D721Med (cell line): ENCODE data around the gene DLX1.
"Not testable (repeated sequence)": the region's sequence is repeated elsewhere in the genome, so short reads cannot be mapped to it uniquely, and the experiment has no call there.

ENCODE experiments used
- DNase-seq: peaks from one replicate; pipeline ENCODE4 v3.0.0; 2011; ENCODE audit warnings: low spot score; ENCODE audit not compliant: insufficient read length
- FAIRE-seq: peaks from 2 replicates; lab custom pipeline; 2011; peaks lifted over from hg19 to GRCh38; lab: Jason Lieb, UNC
- TF ChIP-seq, protein P1 (sequence below): IDR thresholded peaks from 2 replicates; pipeline ENCODE4 v1.5.1; 2012; ENCODE audit warnings: mild to moderate bottlenecking, control low read depth; ENCODE audit not compliant: insufficient read depth; ENCODE audit errors: missing control alignments

Gene DLX1

DNA sequence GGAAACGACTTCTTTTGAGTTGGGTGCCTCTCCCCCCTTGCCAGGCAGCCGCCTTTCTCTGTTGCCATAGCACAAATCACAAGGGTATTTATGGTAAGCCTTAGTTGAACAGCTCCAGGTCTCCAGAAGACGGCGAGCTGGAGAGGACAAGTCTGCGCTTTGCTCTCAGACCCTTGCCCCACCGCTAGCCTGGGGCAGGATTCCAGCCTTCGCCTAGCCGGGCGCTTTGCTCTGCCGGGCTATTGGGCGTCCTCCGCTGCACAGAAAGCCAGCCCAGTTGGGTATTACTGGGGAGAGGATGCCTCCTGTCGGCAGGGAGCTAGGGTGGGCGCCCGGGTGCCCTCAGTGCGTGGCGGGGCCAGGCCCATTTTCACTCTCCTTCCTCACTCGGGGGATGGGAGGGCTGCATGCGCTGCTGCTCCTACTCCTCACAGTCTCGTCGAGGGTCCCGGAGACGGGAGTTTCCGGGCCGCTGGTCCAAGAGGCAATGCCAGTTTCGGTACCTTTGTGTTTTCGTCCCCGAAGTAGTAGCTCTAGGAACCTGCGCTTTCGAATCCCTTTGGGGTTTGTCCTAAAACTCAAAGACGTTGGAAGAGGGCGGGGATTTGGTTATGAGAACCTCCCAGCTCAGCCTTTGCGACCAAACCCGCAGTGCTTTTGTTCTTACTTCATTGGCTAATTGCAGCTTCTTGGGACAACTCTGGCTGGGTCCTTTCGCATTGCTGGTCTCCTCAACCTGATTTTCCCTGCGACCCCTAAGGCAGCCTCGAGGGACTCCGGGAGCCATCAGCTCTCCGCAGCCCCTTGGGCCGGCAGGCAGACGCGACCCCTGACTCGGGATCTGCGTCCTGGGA is 21.0 kb downstream of the DLX1 start:
- TF ChIP-seq, protein P1, sequence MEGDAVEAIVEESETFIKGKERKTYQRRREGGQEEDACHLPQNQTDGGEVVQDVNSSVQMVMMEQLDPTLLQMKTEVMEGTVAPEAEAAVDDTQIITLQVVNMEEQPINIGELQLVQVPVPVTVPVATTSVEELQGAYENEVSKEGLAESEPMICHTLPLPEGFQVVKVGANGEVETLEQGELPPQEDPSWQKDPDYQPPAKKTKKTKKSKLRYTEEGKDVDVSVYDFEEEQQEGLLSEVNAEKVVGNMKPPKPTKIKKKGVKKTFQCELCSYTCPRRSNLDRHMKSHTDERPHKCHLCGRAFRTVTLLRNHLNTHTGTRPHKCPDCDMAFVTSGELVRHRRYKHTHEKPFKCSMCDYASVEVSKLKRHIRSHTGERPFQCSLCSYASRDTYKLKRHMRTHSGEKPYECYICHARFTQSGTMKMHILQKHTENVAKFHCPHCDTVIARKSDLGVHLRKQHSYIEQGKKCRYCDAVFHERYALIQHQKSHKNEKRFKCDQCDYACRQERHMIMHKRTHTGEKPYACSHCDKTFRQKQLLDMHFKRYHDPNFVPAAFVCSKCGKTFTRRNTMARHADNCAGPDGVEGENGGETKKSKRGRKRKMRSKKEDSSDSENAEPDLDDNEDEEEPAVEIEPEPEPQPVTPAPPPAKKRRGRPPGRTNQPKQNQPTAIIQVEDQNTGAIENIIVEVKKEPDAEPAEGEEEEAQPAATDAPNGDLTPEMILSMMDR, result no peak
- FAIRE-seq, result no peak
- no peak for DNase-seq

DNA sequence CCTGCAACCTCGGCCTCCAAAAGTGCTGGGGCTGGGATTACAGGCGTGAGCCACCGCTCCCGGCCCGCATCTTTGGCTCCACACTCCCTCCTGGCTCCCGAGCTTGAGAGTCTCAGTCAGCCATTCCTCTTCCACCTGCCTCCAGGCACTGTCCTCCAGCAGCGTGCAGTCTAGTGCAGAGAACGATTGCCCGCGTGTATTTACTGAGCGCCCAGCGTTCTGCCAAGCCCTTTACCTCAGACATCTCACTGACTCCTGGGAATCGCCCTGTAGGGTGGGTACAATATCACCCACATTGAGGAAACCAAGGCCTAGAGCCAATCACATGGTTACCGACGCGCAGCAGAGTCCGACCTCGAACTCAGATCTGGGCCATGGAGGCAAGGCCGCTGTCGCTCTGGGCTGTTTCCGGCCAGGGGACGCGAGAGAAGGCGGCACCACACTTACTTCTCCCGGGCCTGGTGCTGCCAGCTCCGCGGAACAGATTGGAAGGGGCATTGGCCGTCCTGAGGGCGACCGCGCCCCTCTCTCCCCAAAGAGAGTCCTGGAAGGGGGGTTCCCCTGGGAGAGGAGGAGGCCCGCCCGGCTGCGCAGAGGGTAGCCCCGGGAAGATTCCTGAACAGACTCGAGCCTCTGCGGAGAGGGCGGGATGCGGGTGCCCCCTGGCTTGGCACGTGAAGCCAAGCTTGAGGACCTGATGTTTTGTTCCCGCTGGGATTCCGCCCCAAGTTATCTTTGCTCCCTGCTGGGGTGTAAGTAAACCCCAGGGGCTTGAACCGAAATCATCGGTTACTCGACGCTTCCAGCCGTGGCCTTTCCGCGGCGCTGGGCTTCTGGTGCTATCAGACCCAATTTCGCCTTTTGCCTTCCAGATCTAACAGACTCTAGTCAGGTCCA is 22.6 kb downstream of the DLX1 start:
- no peak for FAIRE-seq
- TF ChIP-seq, protein P1, result no peak

DNA sequence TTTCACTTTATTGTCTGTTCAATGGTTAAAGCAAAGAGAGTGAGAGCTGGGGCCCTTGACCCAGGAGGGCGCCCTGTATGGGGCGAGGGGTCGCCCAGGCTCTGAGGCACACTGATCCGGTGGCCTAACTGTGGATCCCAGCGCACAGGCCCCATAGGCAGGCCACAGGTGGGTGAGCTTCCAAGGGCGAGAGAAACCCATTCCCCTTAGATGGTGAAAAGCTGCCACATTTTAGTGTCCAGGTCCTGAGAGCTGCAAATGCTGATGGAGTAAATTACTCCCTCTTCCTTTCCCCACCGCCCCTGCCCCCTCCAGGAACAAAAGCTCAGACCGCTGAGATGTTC is 23.3 kb downstream of the DLX1 start:
- DNase-seq, result no peak
- TF ChIP-seq, protein P1, result no peak
- no peak for FAIRE-seq

More for the DNA sequence above, 22.6 kb downstream of the DLX1 start:
- no peak for DNase-seq

DNA sequence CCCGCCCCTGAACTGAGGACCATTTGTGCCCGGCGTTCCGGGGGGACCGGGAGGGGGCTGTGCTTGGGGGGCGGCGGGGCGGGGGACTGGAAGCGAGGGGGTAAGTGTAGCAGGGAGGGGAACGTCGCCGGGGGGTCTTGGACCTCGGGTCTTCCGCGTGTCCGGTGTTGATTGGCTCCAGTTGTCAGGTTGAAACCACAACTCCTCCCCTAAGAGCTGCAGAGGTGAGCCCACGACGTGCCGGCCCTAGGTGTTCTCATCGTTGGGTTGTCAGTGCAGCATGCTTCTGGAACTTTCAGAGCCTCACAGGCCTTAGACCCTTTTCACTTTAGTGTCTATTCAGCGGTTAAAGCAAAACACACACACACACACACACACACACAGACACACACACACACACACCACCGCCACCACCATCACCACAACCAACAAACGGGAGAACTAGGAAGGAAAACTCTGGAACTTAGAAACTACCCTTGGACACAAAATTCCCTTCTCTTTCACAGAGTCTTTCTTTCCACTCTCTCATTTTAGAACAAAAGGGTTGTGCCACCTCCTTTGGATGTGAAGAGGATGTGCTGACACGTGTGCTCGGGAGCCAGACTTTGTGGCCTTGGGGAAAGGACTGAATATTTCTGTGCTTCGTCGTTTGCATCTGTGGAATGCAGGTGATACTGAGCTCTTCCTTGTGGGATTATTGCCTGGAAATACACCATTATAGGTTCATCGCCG is 24.1 kb downstream of the DLX1 start:
- no peak for DNase-seq
- no peak for FAIRE-seq
- TF ChIP-seq, protein P1, result no peak

DNA sequence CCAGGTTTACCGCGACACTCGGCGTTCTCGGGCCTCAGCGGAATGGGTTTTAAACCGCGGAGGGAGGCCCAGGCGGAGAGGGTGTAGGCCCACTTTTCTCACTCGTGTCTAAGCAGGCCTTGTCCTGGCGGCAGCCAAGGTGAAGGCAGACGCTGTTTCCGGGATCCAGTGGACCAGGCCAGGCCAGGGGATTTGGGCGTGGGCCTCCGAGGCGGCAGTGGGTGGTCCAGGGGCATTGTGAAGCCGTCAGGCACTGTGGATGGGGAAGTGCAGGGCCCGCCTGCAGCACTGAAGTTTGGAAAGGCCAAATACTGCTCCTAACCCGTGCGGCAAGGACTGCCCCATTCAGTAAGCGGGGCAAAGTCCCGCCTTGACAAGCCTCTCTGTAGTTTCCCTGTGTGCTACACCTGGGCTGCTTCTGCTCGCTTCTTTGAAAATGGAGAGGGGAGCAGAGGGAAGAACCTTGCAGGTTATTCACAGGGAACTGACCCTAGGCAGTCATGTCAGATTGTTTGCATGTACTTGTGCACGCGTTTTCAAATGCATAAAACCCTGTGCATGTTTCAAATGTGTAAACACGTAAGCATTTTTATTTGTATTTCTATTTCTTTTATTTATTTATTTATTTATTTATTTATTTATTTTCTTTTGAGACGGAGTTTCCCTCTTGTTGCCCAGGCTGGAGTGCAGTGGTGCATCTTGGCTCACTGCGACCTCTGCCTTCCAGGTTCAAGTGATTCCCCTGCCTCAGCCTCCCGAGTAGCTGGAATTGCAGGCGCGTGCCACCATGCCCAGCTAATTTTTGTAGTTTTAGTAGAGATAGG is 24.9 kb downstream of the DLX1 start:
- no peak for FAIRE-seq
- no peak for DNase-seq

DNA sequence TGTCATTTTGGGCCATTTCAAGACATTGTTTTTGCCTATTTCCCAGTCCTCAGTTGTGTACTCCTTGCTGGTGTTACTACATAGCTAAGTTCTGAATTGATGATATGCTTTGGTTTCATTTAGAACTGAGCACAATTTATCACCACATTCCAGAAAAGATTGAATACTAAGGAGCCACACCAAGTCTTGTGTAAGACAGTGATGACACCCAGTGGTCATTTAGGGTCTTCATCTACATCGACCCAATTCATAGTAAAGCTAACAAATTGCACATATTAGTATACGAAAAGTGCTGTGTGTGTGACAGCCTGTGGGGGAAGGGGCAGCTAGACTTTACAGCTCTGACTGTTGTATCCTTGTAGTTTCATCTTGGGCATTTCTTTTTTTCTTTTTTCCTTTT is 28.3 kb downstream of the DLX1 start:
- peak; percentile 77 for FAIRE-seq
- TF ChIP-seq, protein P1, result peak; percentile 61

More for the DNA sequence above, 24.9 kb downstream of the DLX1 start:
- TF ChIP-seq, protein P1, result no peak

DNA sequence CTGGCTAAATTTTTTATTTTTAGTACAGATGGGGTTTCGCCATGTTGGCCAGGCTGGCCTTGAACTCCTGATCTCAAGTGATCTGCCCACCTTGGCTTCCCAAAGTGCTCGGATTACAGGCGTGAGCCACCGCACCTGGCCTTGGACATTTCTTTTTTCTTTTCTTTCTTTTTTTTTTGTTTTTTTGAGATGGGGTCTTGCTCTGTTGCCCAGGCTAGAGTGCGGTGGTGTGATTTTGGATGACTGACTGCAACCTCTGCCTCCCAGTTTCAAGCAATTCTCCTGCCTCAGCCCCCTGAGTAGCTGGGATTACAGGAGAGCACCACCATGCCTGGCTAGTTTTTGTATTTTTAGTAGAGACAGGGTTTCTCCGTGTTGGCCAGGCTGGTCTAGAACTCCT is 28.9 kb downstream of the DLX1 start:
- not testable (repeated sequence) for FAIRE-seq, DNase-seq

More for the DNA sequence above, 28.3 kb downstream of the DLX1 start:
- DNase-seq, result no peak
